Measurements from ENCODE around the gene ACTN1. TPM values are rescaled to one million over a fixed set of nuclear protein-coding genes. Genes with fewer than 3 reads are reported as not detected.
A peak's percentile ranks its signal among the peaks of the same experiment; 100 is the strongest.

The ACTN1 gene
- total RNA-seq, 2 experiments from 2014 or later, result 171 to 177 TPM

- H3K27me3 Mint-ChIP-seq, result no peaks in the 10 kb centered on the region
- peaks cover 92% of the 10 kb centered on the region for H3K4me1 Mint-ChIP-seq
- peaks cover 42% of the 10 kb centered on the region for H3K36me3 Mint-ChIP-seq
- no peak for DNase-seq
- H3K9me3 Mint-ChIP-seq, result peaks cover 2% of the 10 kb centered on the region
- H3K27ac Mint-ChIP-seq, result peak overlapping the region; percentile 91
- H3K4me3 Mint-ChIP-seq, result peak overlapping the region; percentile 67
Observed at GRCh38 chr14:68953196-68953555, 25.9 kb downstream of the ACTN1 start.

GRCh38 chr14:68952531-68953195 is 26.4 kb downstream of the ACTN1 start:
- peaks cover 40% of the 10 kb centered on the region for H3K36me3 Mint-ChIP-seq
- H3K4me1 Mint-ChIP-seq, result peaks cover 92% of the 10 kb centered on the region
- H3K4me3 Mint-ChIP-seq, result peak overlapping the region; percentile 67
- no peaks in the 10 kb centered on the region for H3K27me3 Mint-ChIP-seq
- peaks cover 2% of the 10 kb centered on the region for H3K9me3 Mint-ChIP-seq
- DNase-seq, result no peak
- peak overlapping the region; percentile 91 for H3K27ac Mint-ChIP-seq

- H3K27me3 Mint-ChIP-seq, result no peaks in the 10 kb centered on the region
- peak overlapping the region; percentile 91 for H3K27ac Mint-ChIP-seq
- H3K4me1 Mint-ChIP-seq, result peaks cover 92% of the 10 kb centered on the region
- H3K4me3 Mint-ChIP-seq, result no peak overlapping the region
- peaks cover 33% of the 10 kb centered on the region for H3K36me3 Mint-ChIP-seq
- peaks cover 2% of the 10 kb centered on the region for H3K9me3 Mint-ChIP-seq
- DNase-seq, result no peak
Observed at GRCh38 chr14:68951800-68952530, 27.1 kb downstream of the ACTN1 start.

GRCh38 chr14:68951035-68951797 is 27.9 kb downstream of the ACTN1 start:
- Mint-ChIP-seq H3K36me3 (peaks cover 29% of the 10 kb centered on the region), H3K4me3 (no peak overlapping the region), H3K27me3 (no peaks in the 10 kb centered on the region), H3K4me1 (peaks cover 92% of the 10 kb centered on the region), H3K27ac (peak overlapping the region; percentile 91), H3K9me3 (peaks cover 2% of the 10 kb centered on the region)
- DNase-seq, result no peak

- Mint-ChIP-seq H3K9me3 (peaks cover 2% of the 10 kb centered on the region), H3K4me1 (peaks cover 92% of the 10 kb centered on the region), H3K27ac (peak overlapping the region; percentile 87)
Observed at GRCh38 chr14:68950111-68950510, 29.0 kb downstream of the ACTN1 start.

GRCh38 chr14:68949601-68949965 is 29.5 kb downstream of the ACTN1 start:
- H3K36me3 Mint-ChIP-seq, result peaks cover 27% of the 10 kb centered on the region
- H3K27me3 Mint-ChIP-seq, result no peaks in the 10 kb centered on the region
- DNase-seq, result no peak
- H3K9me3 Mint-ChIP-seq, result peaks cover 2% of the 10 kb centered on the region
- H3K4me1 Mint-ChIP-seq, result peaks cover 89% of the 10 kb centered on the region
- H3K4me3 Mint-ChIP-seq, result no peak overlapping the region
- peak overlapping the region; percentile 87 for H3K27ac Mint-ChIP-seq

More at GRCh38 chr14:68950111-68950510, 29.0 kb downstream of the ACTN1 start:
- no peak overlapping the region for H3K4me3 Mint-ChIP-seq
- H3K36me3 Mint-ChIP-seq, result peaks cover 32% of the 10 kb centered on the region
- no peaks in the 10 kb centered on the region for H3K27me3 Mint-ChIP-seq
- no peak for DNase-seq

- Mint-ChIP-seq H3K36me3 (peaks cover 23% of the 10 kb centered on the region), H3K27ac (peak overlapping the region; percentile 87), H3K27me3 (no peaks in the 10 kb centered on the region), H3K4me1 (peaks cover 88% of the 10 kb centered on the region), H3K9me3 (peaks cover under 1% of the 10 kb centered on the region), H3K4me3 (peak overlapping the region; percentile 56)
- peak; percentile 34 for DNase-seq
Observed at GRCh38 chr14:68948686-68949600, 30.2 kb downstream of the ACTN1 start.

- Mint-ChIP-seq H3K9me3 (no peaks in the 10 kb centered on the region), H3K4me1 (peaks cover 87% of the 10 kb centered on the region), H3K4me3 (no peak overlapping the region), H3K27me3 (no peaks in the 10 kb centered on the region), H3K36me3 (peaks cover 22% of the 10 kb centered on the region), H3K27ac (peak overlapping the region; percentile 87)
- DNase-seq, result no peak
Observed at GRCh38 chr14:68947802-68948201, 31.3 kb downstream of the ACTN1 start.

- Mint-ChIP-seq H3K4me1 (peaks cover 89% of the 10 kb centered on the region), H3K27me3 (no peaks in the 10 kb centered on the region), H3K9me3 (no peaks in the 10 kb centered on the region), H3K36me3 (peaks cover 18% of the 10 kb centered on the region), H3K4me3 (peak overlapping the region; percentile 12), H3K27ac (peak overlapping the region; percentile 87)
- DNase-seq, result no peak
Observed at GRCh38 chr14:68946489-68946822, 32.6 kb downstream of the ACTN1 start.

GRCh38 chr14:68945585-68946488 is 33.3 kb downstream of the ACTN1 start:
- Mint-ChIP-seq H3K27ac (peak overlapping the region; percentile 87), H3K4me1 (peaks cover 87% of the 10 kb centered on the region), H3K36me3 (peaks cover 12% of the 10 kb centered on the region), H3K27me3 (no peaks in the 10 kb centered on the region), H3K4me3 (peak overlapping the region; percentile 8), H3K9me3 (no peaks in the 10 kb centered on the region)
- DNase-seq, result peak; percentile 56

GRCh38 chr14:68945190-68945584 is 33.9 kb downstream of the ACTN1 start:
- H3K36me3 Mint-ChIP-seq, result peaks cover 11% of the 10 kb centered on the region
- peak overlapping the region; percentile 87 for H3K27ac Mint-ChIP-seq
- no peaks in the 10 kb centered on the region for H3K9me3 Mint-ChIP-seq
- DNase-seq, result no peak
- H3K4me1 Mint-ChIP-seq, result peaks cover 89% of the 10 kb centered on the region
- no peaks in the 10 kb centered on the region for H3K27me3 Mint-ChIP-seq
- H3K4me3 Mint-ChIP-seq, result peak overlapping the region; percentile 8

- DNase-seq, result no peak
- Mint-ChIP-seq H3K36me3 (peaks cover 7% of the 10 kb centered on the region), H3K9me3 (no peaks in the 10 kb centered on the region), H3K4me3 (no peak overlapping the region), H3K27me3 (no peaks in the 10 kb centered on the region), H3K27ac (peak overlapping the region; percentile 56), H3K4me1 (peaks cover 89% of the 10 kb centered on the region)
Observed at GRCh38 chr14:68944162-68944561, 34.9 kb downstream of the ACTN1 start.

GRCh38 chr14:68943107-68943506 is 36.0 kb downstream of the ACTN1 start:
- H3K4me1 Mint-ChIP-seq, result peaks cover 89% of the 10 kb centered on the region
- no peaks in the 10 kb centered on the region for H3K9me3 Mint-ChIP-seq
- peaks cover 7% of the 10 kb centered on the region for H3K36me3 Mint-ChIP-seq
- H3K27me3 Mint-ChIP-seq, result no peaks in the 10 kb centered on the region
- H3K4me3 Mint-ChIP-seq, result no peak overlapping the region
- no peak overlapping the region for H3K27ac Mint-ChIP-seq
- DNase-seq, result no peak

Data from activated naive CD8-positive, alpha-beta T cell treated with anti-CD3 and anti-CD28 coated beads for 36 hours (primary cell).